ENCODE measurements around the gene CARS2.
"Not testable (repeated sequence)": the region's sequence is repeated elsewhere in the genome, so short reads cannot be mapped to it uniquely, and the experiment has no call there.

The CARS2 gene

DNA sequence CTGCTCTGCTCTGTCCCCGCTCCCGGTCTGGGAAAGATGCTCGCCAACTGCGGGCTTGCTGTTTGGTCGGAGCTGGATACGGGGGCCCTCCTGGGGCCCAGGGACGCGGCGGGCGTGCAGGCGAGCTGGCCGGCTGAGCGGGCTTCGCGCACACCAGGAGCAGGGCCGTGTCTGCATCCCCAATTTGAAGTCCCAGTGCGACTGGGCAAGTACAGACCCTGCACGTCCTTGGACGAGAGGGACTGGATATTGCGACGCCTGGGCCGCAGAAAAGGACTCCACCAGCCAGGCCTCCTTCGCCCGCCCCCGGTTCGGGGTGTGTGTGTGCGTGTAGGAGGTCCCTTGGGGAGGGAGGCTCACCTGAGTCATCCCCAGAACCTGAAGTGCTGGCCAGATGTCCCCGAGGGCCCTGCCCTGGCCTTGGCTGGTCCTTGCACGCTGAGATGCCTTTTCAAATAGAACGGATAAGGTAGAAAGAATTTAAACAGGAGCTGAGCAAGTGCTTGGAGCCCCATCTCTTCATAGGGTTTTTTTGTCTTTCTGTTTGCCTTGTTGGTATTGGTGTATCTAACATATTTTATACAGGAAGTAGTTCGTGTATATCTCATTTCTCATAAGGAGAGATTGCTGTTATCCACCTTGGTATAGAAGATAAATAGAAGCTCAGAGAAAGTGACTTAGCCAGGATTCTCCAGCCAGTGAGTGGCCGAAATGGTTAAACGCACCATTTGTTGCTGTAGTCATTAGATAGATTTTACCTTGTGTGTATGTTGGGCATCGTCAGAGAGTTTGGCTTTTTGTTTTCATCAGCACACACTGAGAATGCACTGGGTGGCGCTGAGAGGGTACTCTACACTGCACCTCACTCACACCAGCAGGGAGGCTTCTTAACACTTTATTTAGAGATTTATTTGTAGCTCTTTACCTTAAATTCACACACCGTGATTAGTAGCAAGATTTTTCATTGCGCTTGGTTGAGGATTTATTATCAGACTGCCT, 89.5 kb downstream of the CARS2 start:
- Mint-ChIP-seq H3K27ac (peak overlapping the region; percentile 78), H3K4me1 (peaks cover 34% of the 10 kb centered on the region), H3K4me3 (peak overlapping the region; percentile 84), H3K9me3 (peaks cover 25% of the 10 kb centered on the region), H3K27me3 (ENCODE audit: low read depth, poor library complexity) (peaks cover 19% of the 10 kb centered on the region), H3K36me3 (ENCODE audit: low read depth) (peaks cover 15% of the 10 kb centered on the region)
- DNase-seq, result no peak
- TF ChIP-seq, protein P1, sequence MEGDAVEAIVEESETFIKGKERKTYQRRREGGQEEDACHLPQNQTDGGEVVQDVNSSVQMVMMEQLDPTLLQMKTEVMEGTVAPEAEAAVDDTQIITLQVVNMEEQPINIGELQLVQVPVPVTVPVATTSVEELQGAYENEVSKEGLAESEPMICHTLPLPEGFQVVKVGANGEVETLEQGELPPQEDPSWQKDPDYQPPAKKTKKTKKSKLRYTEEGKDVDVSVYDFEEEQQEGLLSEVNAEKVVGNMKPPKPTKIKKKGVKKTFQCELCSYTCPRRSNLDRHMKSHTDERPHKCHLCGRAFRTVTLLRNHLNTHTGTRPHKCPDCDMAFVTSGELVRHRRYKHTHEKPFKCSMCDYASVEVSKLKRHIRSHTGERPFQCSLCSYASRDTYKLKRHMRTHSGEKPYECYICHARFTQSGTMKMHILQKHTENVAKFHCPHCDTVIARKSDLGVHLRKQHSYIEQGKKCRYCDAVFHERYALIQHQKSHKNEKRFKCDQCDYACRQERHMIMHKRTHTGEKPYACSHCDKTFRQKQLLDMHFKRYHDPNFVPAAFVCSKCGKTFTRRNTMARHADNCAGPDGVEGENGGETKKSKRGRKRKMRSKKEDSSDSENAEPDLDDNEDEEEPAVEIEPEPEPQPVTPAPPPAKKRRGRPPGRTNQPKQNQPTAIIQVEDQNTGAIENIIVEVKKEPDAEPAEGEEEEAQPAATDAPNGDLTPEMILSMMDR (IDR thresholded peaks at IDR 0.05), result no peak

DNA sequence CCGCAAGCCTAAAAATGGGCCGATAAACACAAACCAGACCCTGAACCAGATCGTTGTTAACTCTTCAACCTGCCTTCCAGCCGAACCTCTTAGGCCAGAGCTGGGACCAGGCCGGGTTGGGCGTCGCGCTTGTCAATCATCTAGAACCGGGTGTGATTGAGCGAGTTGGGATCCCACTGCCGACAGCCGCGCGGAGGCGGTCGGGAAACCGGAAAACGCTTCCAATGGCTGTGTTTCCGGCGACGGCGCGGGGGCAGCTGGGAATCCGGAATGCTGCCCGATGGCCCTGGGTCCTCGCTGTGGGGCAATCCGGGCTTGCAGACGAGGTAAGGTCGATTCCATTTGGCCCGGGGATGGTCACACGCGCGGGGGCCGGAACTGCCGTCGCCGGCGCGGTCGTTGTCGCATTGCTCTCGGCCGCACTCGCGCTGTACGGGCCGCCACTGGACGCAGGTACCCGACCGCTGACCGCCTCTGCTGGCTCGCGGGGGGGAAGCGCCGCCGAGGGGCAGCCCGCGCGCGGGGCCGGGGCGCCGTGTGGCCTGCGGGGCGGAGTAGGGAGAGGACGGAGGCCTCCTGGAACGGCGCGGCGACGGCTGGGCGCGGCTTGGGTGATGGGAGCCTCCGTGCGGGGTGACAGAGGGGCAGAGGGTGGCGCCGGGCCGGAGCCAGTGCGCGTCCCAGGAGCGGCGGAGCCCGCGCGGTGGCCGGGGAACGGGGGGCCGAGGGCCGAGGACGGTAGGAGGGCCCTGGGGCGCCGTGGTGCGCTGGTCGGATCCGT, 90.4 kb downstream of the CARS2 start, which contains the start of gene NAXD:
Gene NAXD (plus strand): TSS at position 224 of the 781 bp plus-strand sequence. CDS start 57 bp downstream, at position 281.
- TF ChIP-seq, protein P1 (IDR thresholded peaks at IDR 0.05), result no peak
- peaks cover 43% of the 10 kb centered on the region for H3K4me1 Mint-ChIP-seq

DNA sequence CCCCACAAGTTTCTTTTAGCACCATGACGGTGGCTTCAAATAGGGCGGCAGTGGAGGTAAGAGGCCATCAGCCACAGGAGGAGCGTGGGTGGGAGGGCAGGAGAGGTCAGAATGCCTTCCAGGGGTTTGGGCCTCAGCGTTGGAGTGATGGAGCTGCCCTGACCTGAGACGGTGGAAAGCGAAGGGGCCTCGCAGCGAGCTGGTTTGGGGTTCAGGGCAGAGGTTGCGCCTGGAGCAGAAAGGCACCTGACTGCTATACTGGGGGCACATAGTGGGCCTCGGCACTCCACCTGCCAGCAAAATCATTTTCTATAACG, 91.0 kb downstream of the CARS2 start:
- TF ChIP-seq, protein P1 (IDR thresholded peaks at IDR 0.05), result no peak
- Mint-ChIP-seq H3K36me3 (ENCODE audit: low read depth) (peaks cover 15% of the 10 kb centered on the region), H3K4me3 (peak overlapping the region; percentile 84), H3K9me3 (peaks cover 25% of the 10 kb centered on the region), H3K27ac (peak overlapping the region; percentile 83), H3K27me3 (ENCODE audit: low read depth, poor library complexity) (peaks cover 19% of the 10 kb centered on the region), H3K4me1 (peaks cover 49% of the 10 kb centered on the region)
- no peak for DNase-seq

More for the DNA sequence above, 90.4 kb downstream of the CARS2 start, which contains the start of gene NAXD:
- Mint-ChIP-seq H3K4me3 (peak within 1 kb of the TSS; percentile 84), H3K9me3 (peaks cover 25% of the 10 kb centered on the region), H3K36me3 (ENCODE audit: low read depth) (peaks cover 15% of the 10 kb centered on the region), H3K27me3 (ENCODE audit: low read depth, poor library complexity) (peaks cover 19% of the 10 kb centered on the region), H3K27ac (peak within 1 kb of the TSS; percentile 83)
- peak; percentile 74 for DNase-seq

DNA sequence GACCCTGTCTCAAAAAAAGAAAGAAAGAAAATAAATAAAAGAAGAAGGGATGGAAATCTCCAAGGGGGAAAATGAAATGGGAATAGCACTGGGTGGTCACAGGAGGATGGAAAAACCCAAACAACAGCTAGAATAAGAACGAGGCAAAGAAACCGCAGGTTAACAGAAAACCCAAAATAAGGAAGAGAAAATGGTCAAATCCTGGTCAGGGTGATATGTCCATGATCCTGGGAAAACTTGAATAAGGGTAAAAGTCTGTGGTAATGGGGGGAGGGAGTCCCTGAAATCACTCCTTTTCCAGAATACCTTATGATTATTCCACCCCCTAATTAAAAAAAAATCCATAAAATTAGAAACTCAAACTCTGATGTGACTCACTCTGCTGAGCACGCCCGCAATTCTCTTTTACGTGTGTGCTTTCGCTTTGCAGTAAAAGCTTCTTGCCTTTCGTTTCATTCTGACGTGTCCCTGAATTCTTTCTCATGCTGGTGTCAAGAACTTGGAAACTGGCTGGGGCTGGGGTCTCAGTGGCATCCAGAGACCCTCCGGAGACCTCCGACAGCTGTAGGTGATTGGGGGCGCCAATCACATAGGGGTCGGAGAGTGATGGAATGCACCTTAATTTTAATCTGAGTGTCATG, 94.8 kb downstream of the CARS2 start:
- Mint-ChIP-seq H3K4me1 (peaks cover 22% of the 10 kb centered on the region), H3K27ac (peak overlapping the region; percentile 22), H3K9me3 (peaks cover 40% of the 10 kb centered on the region), H3K36me3 (ENCODE audit: low read depth) (peaks cover 15% of the 10 kb centered on the region), H3K27me3 (ENCODE audit: low read depth, poor library complexity) (peaks cover 19% of the 10 kb centered on the region), H3K4me3 (peak overlapping the region; percentile 9)
- TF ChIP-seq, protein P1 (IDR thresholded peaks at IDR 0.05), result no peak
- DNase-seq, result no peak

DNA sequence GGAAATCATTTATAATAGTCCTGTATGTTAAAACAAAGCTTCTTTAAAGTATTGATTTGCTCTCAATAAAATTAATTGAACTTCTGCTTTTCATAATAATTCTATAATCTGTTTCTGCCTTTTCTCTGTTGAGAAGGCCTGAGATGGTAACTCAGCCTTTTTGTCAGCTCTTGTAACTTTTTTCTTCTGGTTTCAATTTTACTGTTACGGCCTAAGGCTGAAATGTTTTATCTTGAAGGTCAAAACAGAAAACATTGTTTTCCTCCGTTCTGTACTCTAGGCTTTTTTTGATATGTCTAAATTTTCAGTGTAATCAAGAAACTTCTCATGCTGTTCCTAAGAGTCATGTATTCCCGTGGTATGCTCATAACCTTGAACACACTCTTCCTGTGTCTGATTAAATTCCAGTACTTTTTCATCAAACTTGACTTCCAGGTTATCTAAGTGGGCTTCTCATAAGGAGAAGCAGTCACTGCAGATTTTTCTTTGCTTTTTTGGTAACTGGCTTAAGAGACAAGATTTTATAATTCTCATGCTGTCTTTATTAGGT, 98.2 kb downstream of the CARS2 start:
- DNase-seq, result no peak

DNA sequence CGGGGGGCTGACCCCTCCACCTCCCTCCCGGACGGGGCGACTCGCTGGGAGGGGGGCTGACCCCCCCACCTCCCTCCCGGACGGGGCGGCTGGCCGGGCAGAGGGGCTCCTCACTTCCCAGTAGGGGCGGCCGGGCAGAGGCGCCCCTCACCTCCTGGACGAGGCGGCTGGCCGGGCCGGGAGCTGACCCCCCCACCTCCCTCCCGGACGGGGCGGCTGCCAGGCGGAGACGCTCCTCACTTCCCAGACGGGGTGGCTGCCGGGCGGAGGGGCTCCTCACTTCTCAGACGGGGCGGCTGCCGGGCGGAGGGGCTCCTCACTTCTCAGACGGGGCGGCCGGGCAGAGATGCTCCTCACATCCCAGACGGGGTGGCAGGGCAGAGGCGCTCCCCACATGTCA, 99.6 kb downstream of the CARS2 start:
- not testable (repeated sequence) for DNase-seq; H3K27ac Mint-ChIP-seq; H3K4me3 Mint-ChIP-seq; H3K27me3 Mint-ChIP-seq (ENCODE audit: low read depth, poor library complexity)
- Mint-ChIP-seq H3K36me3 (ENCODE audit: low read depth) (peaks cover 11% of the 10 kb centered on the region), H3K4me1 (peaks cover 18% of the 10 kb centered on the region), H3K9me3 (peaks cover 26% of the 10 kb centered on the region)

More for the DNA sequence above, 98.2 kb downstream of the CARS2 start:
- Mint-ChIP-seq H3K4me3 (no peak overlapping the region), H3K9me3 (peaks cover 28% of the 10 kb centered on the region), H3K4me1 (peaks cover 18% of the 10 kb centered on the region), H3K36me3 (ENCODE audit: low read depth) (peaks cover 11% of the 10 kb centered on the region), H3K27me3 (ENCODE audit: low read depth, poor library complexity) (peaks cover 11% of the 10 kb centered on the region), H3K27ac (no peak overlapping the region)
- TF ChIP-seq, protein P1 (IDR thresholded peaks at IDR 0.05), result no peak
